ENCODE measurements around the gene ERC2. TPM values are rescaled to one million over a fixed set of nuclear protein-coding genes. Genes with fewer than 3 reads are reported as not detected.
A peak's percentile ranks its signal among the peaks of the same experiment; 100 is the strongest.

ERC2 gene
- total and polyA plus RNA-seq, 2 of the 13 experiments (the other 11 are each of a cell fraction or from before 2014, with no cell fraction given), result 0.16 to 0.22 TPM

- DNase-seq (ENCODE audit: low spot score) (no peak), FAIRE-seq (no peak), ATAC-seq (no peak)
- no peak overlapping the region for H3K9ac ChIP-seq (ENCODE audit: insufficient read depth, low read depth, low read length)
- no TSS peak for BruUV-seq (replicated peaks)
- POLR2A ChIA-PET, result no interaction called here
- no peaks in the 10 kb centered on the region for H4K20me1 ChIP-seq (ENCODE audit: insufficient read depth, low read length)
- no peak overlapping the region for H2AFZ ChIP-seq (ENCODE audit: low read length)
- no peaks in the 10 kb centered on the region for H3K4me1 ChIP-seq (ENCODE audit: insufficient read depth, low read length)
- 2% methylated on average over 2 of the region's 2 CpGs for WGBS (ENCODE audit: low lambda C conversion rate)
- H3K79me2 ChIP-seq (ENCODE audit: insufficient read depth, low read length), result no peaks in the 10 kb centered on the region
- no peak overlapping the region for H3K4me2 ChIP-seq (ENCODE audit: low read depth, low read length)
- no peaks in the 10 kb centered on the region for H3K9me3 ChIP-seq (ENCODE audit: low read length)
- CTCF ChIA-PET (ENCODE audit: low intra/inter-chr PET ratio, low total read pairs), result no interaction called here
- H3K27ac ChIP-seq (ENCODE audit: extremely low read length, insufficient read depth, low read length), result no peak overlapping the region
- no peaks in the 10 kb centered on the region for H3K27me3 ChIP-seq (ENCODE audit: control insufficient read depth in 1 of 2, insufficient read depth in 2 of 2, low read length in 2 of 2)
- no peak overlapping the region for H3K4me3 ChIP-seq (replicated peaks in 1 of 3; ENCODE audit: insufficient read depth in 1 of 3, low read depth in 2 of 3, low read length in 3 of 3)
- intact Hi-C loops (cut with micrococcal nuclease; ENCODE audit: unreplicated experiment) (no loop called here), in situ Hi-C loops (cut with HindIII; ENCODE audit: extremely low pct_ligation_motif_present, low pct_unique_long_range_greater_than_20kb) (no loop called here)
- no peak for TF ChIP-seq ZMYM3 (CRISPR knock-in tag; IDR thresholded peaks at IDR 0.05)
- TF ChIP-seq RORA (CRISPR knock-in tag; IDR thresholded peaks at IDR 0.05), result no peak
- 0 out of 2 replicates have a peak, but pooled peaks have one; percentile 5 for TF ChIP-seq MAFF (IDR thresholded peaks at IDR 0.05; ENCODE audit: low read depth, low read length)
- TF ChIP-seq MXD4 (CRISPR knock-in tag; IDR thresholded peaks at IDR 0.05), result no peak
- no peaks in the 10 kb centered on the region for H3K36me3 ChIP-seq (replicated peaks in 1 of 2; ENCODE audit: control insufficient read depth in 1 of 2, insufficient read depth in 2 of 2, low read length in 2 of 2)
These were observed 973.3 kb downstream of the ERC2 start for GRCh38 chr3:55494976-55495375.

GRCh38 chr3:55492976-55493375 lies 975.3 kb downstream of the ERC2 start:
- H3K79me2 ChIP-seq (ENCODE audit: insufficient read depth, low read length), result no peaks in the 10 kb centered on the region
- no TSS peak for BruUV-seq (replicated peaks)
- H3K27me3 ChIP-seq (ENCODE audit: control insufficient read depth in 1 of 2, insufficient read depth in 2 of 2, low read length in 2 of 2), result 0 out of 5 replicates have a peak, but pooled peaks cover 0 to 4% of the 10 kb centered on the region in 2 experiments
- no peak for DNase-seq (ENCODE audit: low spot score)
- H2AFZ ChIP-seq (ENCODE audit: low read length), result no peak overlapping the region
- CTCF ChIA-PET (ENCODE audit: low intra/inter-chr PET ratio, low total read pairs), result no interaction called here
- in situ Hi-C loops (cut with HindIII; ENCODE audit: extremely low pct_ligation_motif_present, low pct_unique_long_range_greater_than_20kb) (no loop called here), intact Hi-C loops (cut with micrococcal nuclease; ENCODE audit: unreplicated experiment) (no loop called here)
- no peaks in the 10 kb centered on the region for H3K36me3 ChIP-seq (replicated peaks in 1 of 2; ENCODE audit: control insufficient read depth in 1 of 2, insufficient read depth in 2 of 2, low read length in 2 of 2)
- ATAC-seq, result no peak
- no peak overlapping the region for H3K27ac ChIP-seq (ENCODE audit: extremely low read length, insufficient read depth, low read length)
- no peak for TF ChIP-seq ZNF605 (CRISPR knock-in tag; IDR thresholded peaks at IDR 0.05)
- TF ChIP-seq ZNF33A (CRISPR knock-in tag; IDR thresholded peaks at IDR 0.05; ENCODE audit: borderline replicate concordance), result no peak
- TF ChIP-seq ZNF329 (CRISPR knock-in tag; IDR thresholded peaks at IDR 0.05; ENCODE audit: low read depth), result no peak
- POLR2A ChIA-PET, result no interaction called here
- H3K9me3 ChIP-seq (ENCODE audit: low read length), result no peaks in the 10 kb centered on the region
- WGBS (ENCODE audit: low lambda C conversion rate), result 26% methylated on average over 5 of the region's 5 CpGs
- H3K4me3 ChIP-seq (replicated peaks in 1 of 3; ENCODE audit: insufficient read depth in 1 of 3, low read depth in 2 of 3, low read length in 3 of 3), result no peak overlapping the region
- H3K4me2 ChIP-seq (ENCODE audit: low read depth, low read length), result no peak overlapping the region
- no peak overlapping the region for H3K9ac ChIP-seq (ENCODE audit: insufficient read depth, low read depth, low read length)
- H3K4me1 ChIP-seq (ENCODE audit: insufficient read depth, low read length), result no peaks in the 10 kb centered on the region
- no peak for FAIRE-seq
- H4K20me1 ChIP-seq (ENCODE audit: insufficient read depth, low read length), result no peaks in the 10 kb centered on the region
